T-cell (primary cell): Measurements from ENCODE around the gene JAG2. TPM values are rescaled to one million over a fixed set of nuclear protein-coding genes. Genes with fewer than 3 reads are reported as not detected.
A peak's percentile ranks its signal among the peaks of the same experiment; 100 is the strongest.

ENCODE experiments used
- ATAC-seq, 4 experiments: fragments of 200-7000 bp in 3 of 4; fragments of 150-1000 bp in 1 of 4; cut with Tn5 transposase; replicated peaks in 1 of 4; 1 replicate in 3 of 4; 2 replicates in 1 of 4; pipeline ENCODE4 v1.10.0; 2021; ENCODE audit warnings: moderate library complexity in 3 of 4, mild to moderate bottlenecking in 2 of 4, moderate number of reproducible peaks in 1 of 4
- CTCF ChIA-PET, 2 donors: fragments of 300-600 bp; sonication (Branson Sonifier 250); formaldehyde crosslinking; loops; one replicate each; lab custom pipeline; 2022; ENCODE audit warnings: antibody characterized with exemption in 2 of 2; lab: Charles Lee
- POLR2A ChIA-PET, 2 donors: fragments of 300-600 bp; sonication (Branson Sonifier 250); formaldehyde crosslinking; loops; one replicate each; lab custom pipeline; 2022; ENCODE audit warnings: antibody characterized with exemption in 2 of 2; lab: Charles Lee
- DNase-seq, 35 experiments: peaks; one replicate each; pipeline versions ENCODE4 v3.0.0 to v3.0.0-alpha.2; 2013 to 2023
- H3K27ac ChIP-seq: one replicate; pipeline ENCODE4 v1.5.1; 2013; ENCODE audit warnings: low read length
- H3K27me3 ChIP-seq, 2 experiments: replicated peaks in 1 of 2; 1 replicate in 1 of 2; 2 replicates in 1 of 2; pipeline versions ENCODE4 v1.6.1 to v1.7.0; 2013; ENCODE audit warnings: low read length in 1 of 2, mixed read lengths in 1 of 2; ENCODE audit not compliant: control insufficient read depth in 2 of 2, insufficient read depth in 2 of 2; ENCODE audit errors: extremely low read depth in 1 of 2
- H3K36me3 ChIP-seq, 2 donors: 1 replicate in 1 of 2; 2 replicates in 1 of 2; pipeline versions ENCODE4 v1.6.1 to v1.7.0; 2013; ENCODE audit warnings: low read length in 1 of 2; ENCODE audit not compliant: control insufficient read depth in 2 of 2, insufficient read depth in 1 of 2; ENCODE audit errors: extremely low read depth in 1 of 2
- H3K4me1 ChIP-seq, 2 experiments: 1 replicate in 1 of 2; 2 replicates in 1 of 2; pipeline versions ENCODE4 v1.6.1 to v1.7.0; 2013; ENCODE audit warnings: low read length in 2 of 2, mixed read lengths in 1 of 2; ENCODE audit not compliant: insufficient read depth in 2 of 2, control insufficient read depth in 1 of 2; ENCODE audit errors: extremely low read depth in 1 of 2
- H3K4me3 ChIP-seq, 2 donors: 1 replicate in 1 of 2; 2 replicates in 1 of 2; pipeline versions ENCODE4 v1.5.1 to v1.7.0; 2013; ENCODE audit warnings: mild to moderate bottlenecking in 2 of 2, low read length in 1 of 2, moderate library complexity in 1 of 2; ENCODE audit not compliant: control insufficient read depth in 1 of 2; ENCODE audit errors: extremely low read depth in 1 of 2
- H3K9me3 ChIP-seq: 2 replicates; pipeline ENCODE4 v1.7.0; 2013
- H3K27ac Mint-ChIP-seq, 2 donors: one replicate each; pipeline ENCODE4 v1.8.0; 2020 to 2021; ENCODE audit warnings: mild to moderate bottlenecking in 2 of 2, mixed read lengths in 2 of 2
- H3K27me3 Mint-ChIP-seq, 2 donors: one replicate each; pipeline ENCODE4 v1.8.0; 2021 to 2022; ENCODE audit warnings: mixed read lengths in 2 of 2
- H3K36me3 Mint-ChIP-seq: one replicate; pipeline ENCODE4 v1.8.0; 2021; ENCODE audit warnings: mixed read lengths
- H3K4me1 Mint-ChIP-seq, 3 donors: one replicate each; pipeline ENCODE4 v1.8.0; 2020 to 2022; ENCODE audit warnings: mixed read lengths in 3 of 3, mild to moderate bottlenecking in 1 of 3
- H3K4me3 Mint-ChIP-seq, 3 donors: one replicate each; pipeline ENCODE4 v1.8.0; 2020 to 2022; ENCODE audit warnings: mild to moderate bottlenecking in 3 of 3, mixed read lengths in 3 of 3, moderate library complexity in 3 of 3
- H3K9me3 Mint-ChIP-seq, 3 donors: one replicate each; pipeline ENCODE4 v1.8.0; 2020 to 2022; ENCODE audit warnings: mixed read lengths in 3 of 3
- WGBS: methylation state at CpG from one replicate; pipeline ENCODE4 v1.1.5; 2013; ENCODE audit warnings: missing lambda C conversion rate; ENCODE audit not compliant: insufficient coverage; 5-methylcytosine and 5-hydroxymethylcytosine counted together
- total RNA-seq, 35 experiments: library from RNA in 6 of 35; stranded (reverse) in 6 of 35; fragments of 120-200 nt in 1 of 35; gene quantifications; one replicate each; pipeline versions ENCODE4 v1.2.1 to v1.2.4 and lab custom pipeline; 2013 to 2026

The JAG2 gene
- total RNA-seq, 5 donors from 2014 or later (not counting 1 experiment from before 2014, with no cell fraction given), result 0.76 to 1.9 (median 1.2) TPM

GRCh38 chr14:105154476-105154871 is 14.1 kb downstream of the JAG2 start:
- no peaks in the 10 kb centered on the region for H3K9me3 ChIP-seq
- H3K4me1 ChIP-seq, result no peaks in the 10 kb centered on the region
- peaks cover 0 to 17% of the 10 kb centered on the region in 2 experiments for H3K27me3 ChIP-seq
- Mint-ChIP-seq H3K27me3 (no peaks in the 10 kb centered on the region), H3K4me3 (no peak overlapping the region), H3K9me3 (no peaks in the 10 kb centered on the region), H3K4me1 (no peaks in the 10 kb centered on the region), H3K36me3 (no peaks in the 10 kb centered on the region), H3K27ac (no peak overlapping the region)
- WGBS, result 78% methylated on average over 12 of the region's 12 CpGs
- H3K36me3 ChIP-seq, result no peaks in the 10 kb centered on the region
- ChIA-PET CTCF (no interaction called here), POLR2A (no interaction called here)
- no peak overlapping the region for H3K4me3 ChIP-seq
- DNase-seq, result no peak
- H3K27ac ChIP-seq, result no peak overlapping the region
- ATAC-seq, result no peak

- no peaks in the 10 kb centered on the region for H3K9me3 ChIP-seq
- H3K4me3 ChIP-seq, result no peak overlapping the region
- ATAC-seq, result no peak
- Mint-ChIP-seq H3K36me3 (no peaks in the 10 kb centered on the region), H3K27me3 (no peaks in the 10 kb centered on the region), H3K9me3 (no peaks in the 10 kb centered on the region), H3K27ac (no peak overlapping the region), H3K4me3 (no peak overlapping the region), H3K4me1 (no peaks in the 10 kb centered on the region)
- no peaks in the 10 kb centered on the region for H3K4me1 ChIP-seq
- 88% methylated on average over 19 of the region's 26 CpGs for WGBS
- DNase-seq, result no peak
- CTCF ChIA-PET, result no interaction called here
- no peak overlapping the region for H3K27ac ChIP-seq
- peaks cover 0 to 13% of the 10 kb centered on the region in 2 experiments for H3K27me3 ChIP-seq
- POLR2A ChIA-PET, result no interaction called here
- H3K36me3 ChIP-seq, result no peaks in the 10 kb centered on the region
Observed at GRCh38 chr14:105153739-105154475, 14.7 kb downstream of the JAG2 start.

DNA sequence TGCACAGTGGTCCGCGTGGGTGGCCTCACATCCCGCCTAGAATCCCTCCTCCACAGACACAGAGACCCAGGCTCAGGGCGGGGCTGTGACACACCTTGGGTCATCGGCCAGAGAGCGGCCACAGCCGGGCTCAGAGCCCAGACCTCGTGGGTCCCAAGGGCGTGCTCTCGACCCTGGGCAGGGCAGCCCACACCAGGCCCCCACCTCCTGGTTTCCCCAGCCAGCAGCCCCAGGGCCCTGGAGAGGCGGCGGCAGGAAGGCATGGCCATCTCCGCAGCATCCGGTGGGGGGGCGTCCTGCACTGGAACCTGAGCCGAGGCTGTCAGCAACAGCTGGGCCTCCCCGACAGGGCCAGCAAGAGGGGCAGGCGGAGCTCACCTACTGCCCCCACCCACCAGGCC is 15.2 kb downstream of the JAG2 start:
- ChIA-PET POLR2A (no interaction called here), CTCF (no interaction called here)
- H3K9me3 Mint-ChIP-seq, result no peaks in the 10 kb centered on the region
- Histone ChIP-seq H3K36me3 (no peaks in the 10 kb centered on the region), H3K9me3 (no peaks in the 10 kb centered on the region), H3K4me3 (no peak overlapping the region), H3K4me1 (no peaks in the 10 kb centered on the region), H3K27me3 (peaks cover 0 to 10% of the 10 kb centered on the region in 2 experiments), H3K27ac (no peak overlapping the region)
- H3K36me3 Mint-ChIP-seq, result no peaks in the 10 kb centered on the region
- no peaks in the 10 kb centered on the region for H3K4me1 Mint-ChIP-seq
- ATAC-seq (peak in 1 of 4 experiments; percentile 9), DNase-seq (no peak)
- H3K27me3 Mint-ChIP-seq, result no peaks in the 10 kb centered on the region
- no peak overlapping the region for H3K27ac Mint-ChIP-seq
- 81% methylated on average over 18 of the region's 18 CpGs for WGBS
- no peak overlapping the region for H3K4me3 Mint-ChIP-seq

GRCh38 chr14:105152794-105153241 is 15.8 kb downstream of the JAG2 start:
- no peaks in the 10 kb centered on the region for H3K36me3 ChIP-seq
- no peak overlapping the region for H3K4me3 Mint-ChIP-seq
- H3K27ac Mint-ChIP-seq, result no peak overlapping the region
- ChIA-PET CTCF (no interaction called here), POLR2A (no interaction called here)
- H3K9me3 Mint-ChIP-seq, result no peaks in the 10 kb centered on the region
- H3K4me1 Mint-ChIP-seq, result no peaks in the 10 kb centered on the region
- no peak for DNase-seq
- no peaks in the 10 kb centered on the region for H3K4me1 ChIP-seq
- peaks cover 0 to 7% of the 10 kb centered on the region in 2 experiments for H3K27me3 ChIP-seq
- H3K27ac ChIP-seq, result no peak overlapping the region
- H3K9me3 ChIP-seq, result no peaks in the 10 kb centered on the region
- 71% methylated on average over 14 of the region's 14 CpGs for WGBS
- no peaks in the 10 kb centered on the region for H3K36me3 Mint-ChIP-seq
- no peaks in the 10 kb centered on the region for H3K27me3 Mint-ChIP-seq
- H3K4me3 ChIP-seq, result no peak overlapping the region
- no peak for ATAC-seq

- Mint-ChIP-seq H3K4me1 (no peaks in the 10 kb centered on the region), H3K27me3 (no peaks in the 10 kb centered on the region), H3K9me3 (no peaks in the 10 kb centered on the region), H3K4me3 (no peak overlapping the region), H3K27ac (no peak overlapping the region), H3K36me3 (no peaks in the 10 kb centered on the region)
- ChIA-PET CTCF (no interaction called here), POLR2A (no interaction called here)
- no peaks in the 10 kb centered on the region for H3K4me1 ChIP-seq
- H3K9me3 ChIP-seq, result no peaks in the 10 kb centered on the region
- no peak overlapping the region for H3K27ac ChIP-seq
- no peak overlapping the region for H3K4me3 ChIP-seq
- WGBS, result 84% methylated on average over 36 of the region's 44 CpGs
- no peaks in the 10 kb centered on the region for H3K36me3 ChIP-seq
- DNase-seq, result no peak
- H3K27me3 ChIP-seq, result peaks cover 0 to 7% of the 10 kb centered on the region in 2 experiments
- ATAC-seq, result no peak
Observed at GRCh38 chr14:105151838-105152793, 16.5 kb downstream of the JAG2 start.

GRCh38 chr14:105151084-105151837 is 17.3 kb downstream of the JAG2 start:
- H3K4me3 ChIP-seq, result no peak overlapping the region
- ChIA-PET CTCF (no interaction called here), POLR2A (no interaction called here)
- no peak overlapping the region for H3K27ac Mint-ChIP-seq
- H3K27me3 Mint-ChIP-seq, result no peaks in the 10 kb centered on the region
- H3K36me3 ChIP-seq, result no peaks in the 10 kb centered on the region
- H3K9me3 ChIP-seq, result no peaks in the 10 kb centered on the region
- H3K27me3 ChIP-seq, result no peaks in the 10 kb centered on the region
- no peaks in the 10 kb centered on the region for H3K9me3 Mint-ChIP-seq
- no peaks in the 10 kb centered on the region for H3K4me1 ChIP-seq
- no peak overlapping the region for H3K27ac ChIP-seq
- ATAC-seq (no peak), DNase-seq (no peak)
- no peak overlapping the region for H3K4me3 Mint-ChIP-seq
- H3K4me1 Mint-ChIP-seq, result no peaks in the 10 kb centered on the region
- WGBS, result 87% methylated on average over 35 of the region's 37 CpGs
- H3K36me3 Mint-ChIP-seq, result no peaks in the 10 kb centered on the region
